GM11168 (cell line): ENCODE results near the gene KATNAL1.

Source experiments
- in situ Hi-C: fragments of 300-500 bp; cut with MboI; formaldehyde crosslinking; loops from one replicate; pipeline ENCODE4 v1.12.0; 2022; ENCODE audit warnings: low sequenced_read_pairs; ENCODE audit not compliant: unreplicated experiment

The KATNAL1 gene

GRCh38 chr13:30334663-30335386 lies 27.5 kb upstream of the KATNAL1 start:
- in situ Hi-C loops = loop anchor here (25.0 kb wide), 1 partner anchor 198 kb away; no protein-coding TSS in a partner anchor

GRCh38 chr13:30333616-30334015 lies 26.3 kb upstream of the KATNAL1 start:
- in situ Hi-C loops = loop anchor here (25.0 kb wide), 1 partner anchor 196 kb away; no protein-coding TSS in a partner anchor

- in situ Hi-C loops = loop anchor here (25.0 kb wide), 1 partner anchor 195 kb away; no protein-coding TSS in a partner anchor
These were observed 25.2 kb upstream of the KATNAL1 start for GRCh38 chr13:30332456-30333143.

- in situ Hi-C loops = loop anchor here (25.0 kb wide), 1 partner anchor 194 kb away; no protein-coding TSS in a partner anchor
These were observed 24.0 kb upstream of the KATNAL1 start for GRCh38 chr13:30331331-30331771.

- in situ Hi-C loops = loop anchor here (25.0 kb wide), 1 partner anchor 192 kb away; no protein-coding TSS in a partner anchor
These were observed 21.7 kb upstream of the KATNAL1 start for GRCh38 chr13:30329009-30329585.

- in situ Hi-C loops = loop anchor here (25.0 kb wide), 1 partner anchor 188 kb away; no protein-coding TSS in a partner anchor
These were observed 18.3 kb upstream of the KATNAL1 start for GRCh38 chr13:30325668-30326067.

GRCh38 chr13:30323524-30323923 lies 16.2 kb upstream of the KATNAL1 start:
- in situ Hi-C loops = no loop called here

- in situ Hi-C loops = no loop called here
These were observed 15.1 kb upstream of the KATNAL1 start for GRCh38 chr13:30322428-30322827.

GRCh38 chr13:30321256-30321655 lies 13.9 kb upstream of the KATNAL1 start:
- in situ Hi-C loops = no loop called here

GRCh38 chr13:30319655-30320054 lies 12.3 kb upstream of the KATNAL1 start:
- in situ Hi-C loops = no loop called here

- in situ Hi-C loops = no loop called here
These were observed 11.8 kb upstream of the KATNAL1 start for GRCh38 chr13:30319130-30319529.

GRCh38 chr13:30318026-30318425 lies 10.7 kb upstream of the KATNAL1 start:
- in situ Hi-C loops = no loop called here

GRCh38 chr13:30314562-30314961 lies 7.2 kb upstream of the KATNAL1 start:
- in situ Hi-C loops = no loop called here

GRCh38 chr13:30314069-30314468 lies 6.7 kb upstream of the KATNAL1 start:
- in situ Hi-C loops = no loop called here

- in situ Hi-C loops = no loop called here
These were observed 6.0 kb upstream of the KATNAL1 start for GRCh38 chr13:30313311-30313710.

GRCh38 chr13:30312904-30313303 lies 5.6 kb upstream of the KATNAL1 start:
- in situ Hi-C loops = no loop called here

- in situ Hi-C loops = no loop called here
These were observed 1.2 kb upstream of the KATNAL1 start for GRCh38 chr13:30308548-30308947.

GRCh38 chr13:30307971-30308290 lies 580 bp upstream of the KATNAL1 start:
- in situ Hi-C loops = no loop called here

- in situ Hi-C loops = no loop called here
These were observed 573 bp downstream of the KATNAL1 start for GRCh38 chr13:30306762-30307193.

GRCh38 chr13:30305456-30305970 lies 1.8 kb downstream of the KATNAL1 start:
- in situ Hi-C loops = no loop called here

GRCh38 chr13:30303269-30303668 lies 4.1 kb downstream of the KATNAL1 start:
- in situ Hi-C loops = no loop called here
